Parathyroid adenoma (tissue), 2 donors: ENCODE data around the gene RBPJ.
A peak's percentile ranks its signal among the peaks of the same experiment; 100 is the strongest.

ENCODE experiments used
- H2AFZ ChIP-seq: fragments of 300-600 bp; sonication (generic); one replicate; pipeline ENCODE4 v1.7.0; 2017; ENCODE audit warnings: antibody characterized with exemption, mild to moderate bottlenecking
- H3K27ac ChIP-seq: fragments of 300-600 bp; sonication (generic); one replicate; pipeline ENCODE4 v1.7.0; 2017
- H3K27me3 ChIP-seq: fragments of 300-600 bp; sonication (generic); one replicate; pipeline ENCODE4 v1.7.0; 2017; ENCODE audit warnings: low read length; ENCODE audit not compliant: control insufficient read depth, insufficient read depth
- H3K36me3 ChIP-seq: fragments of 300-600 bp; sonication (generic); one replicate; pipeline ENCODE4 v1.7.0; 2017; ENCODE audit warnings: low read length; ENCODE audit not compliant: control insufficient read depth, insufficient read depth
- H3K4me1 ChIP-seq: fragments of 300-600 bp; sonication (generic); one replicate; pipeline ENCODE4 v1.7.0; 2017; ENCODE audit warnings: control low read depth
- H3K4me2 ChIP-seq: fragments of 300-600 bp; sonication (generic); one replicate; pipeline ENCODE4 v1.7.0; 2017; ENCODE audit warnings: low read length
- H3K4me3 ChIP-seq: fragments of 300-600 bp; sonication (generic); one replicate; pipeline ENCODE4 v1.7.0; 2017; ENCODE audit warnings: low read depth, low read length
- H3K79me2 ChIP-seq: fragments of 300-600 bp; sonication (generic); one replicate; pipeline ENCODE4 v1.7.0; 2017; ENCODE audit warnings: control low read depth
- H3K9ac ChIP-seq: fragments of 300-600 bp; sonication (generic); one replicate; pipeline ENCODE4 v1.7.0; 2017; ENCODE audit warnings: mild to moderate bottlenecking
- H3K9me3 ChIP-seq: fragments of 300-600 bp; sonication (generic); one replicate; pipeline ENCODE4 v1.7.0; 2017; ENCODE audit warnings: low read length; ENCODE audit not compliant: control insufficient read depth
- TF ChIP-seq, protein P1 (sequence below): fragments of 300-600 bp; sonication (generic); IDR thresholded peaks from one replicate; pipeline ENCODE4 v1.7.0; 2017; ENCODE audit warnings: antibody characterized with exemption, mild to moderate bottlenecking
- donor health status: primary hyperparathyroidism.

Gene RBPJ

GRCh38 chr4:26287756-26288155, 33.1 kb upstream of the RBPJ start:
- no peak overlapping the region for H3K4me2 ChIP-seq
- H3K27ac ChIP-seq, result peak overlapping the region; percentile 15
- no peaks in the 10 kb centered on the region for H3K9me3 ChIP-seq
- TF ChIP-seq, protein P1, sequence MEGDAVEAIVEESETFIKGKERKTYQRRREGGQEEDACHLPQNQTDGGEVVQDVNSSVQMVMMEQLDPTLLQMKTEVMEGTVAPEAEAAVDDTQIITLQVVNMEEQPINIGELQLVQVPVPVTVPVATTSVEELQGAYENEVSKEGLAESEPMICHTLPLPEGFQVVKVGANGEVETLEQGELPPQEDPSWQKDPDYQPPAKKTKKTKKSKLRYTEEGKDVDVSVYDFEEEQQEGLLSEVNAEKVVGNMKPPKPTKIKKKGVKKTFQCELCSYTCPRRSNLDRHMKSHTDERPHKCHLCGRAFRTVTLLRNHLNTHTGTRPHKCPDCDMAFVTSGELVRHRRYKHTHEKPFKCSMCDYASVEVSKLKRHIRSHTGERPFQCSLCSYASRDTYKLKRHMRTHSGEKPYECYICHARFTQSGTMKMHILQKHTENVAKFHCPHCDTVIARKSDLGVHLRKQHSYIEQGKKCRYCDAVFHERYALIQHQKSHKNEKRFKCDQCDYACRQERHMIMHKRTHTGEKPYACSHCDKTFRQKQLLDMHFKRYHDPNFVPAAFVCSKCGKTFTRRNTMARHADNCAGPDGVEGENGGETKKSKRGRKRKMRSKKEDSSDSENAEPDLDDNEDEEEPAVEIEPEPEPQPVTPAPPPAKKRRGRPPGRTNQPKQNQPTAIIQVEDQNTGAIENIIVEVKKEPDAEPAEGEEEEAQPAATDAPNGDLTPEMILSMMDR, result no peak
- no peak overlapping the region for H3K4me3 ChIP-seq
- no peak overlapping the region for H2AFZ ChIP-seq
- H3K27me3 ChIP-seq, result no peaks in the 10 kb centered on the region
- no peak overlapping the region for H3K9ac ChIP-seq
- no peaks in the 10 kb centered on the region for H3K4me1 ChIP-seq
- H3K36me3 ChIP-seq, result no peaks in the 10 kb centered on the region
- H3K79me2 ChIP-seq, result no peaks in the 10 kb centered on the region

DNA sequence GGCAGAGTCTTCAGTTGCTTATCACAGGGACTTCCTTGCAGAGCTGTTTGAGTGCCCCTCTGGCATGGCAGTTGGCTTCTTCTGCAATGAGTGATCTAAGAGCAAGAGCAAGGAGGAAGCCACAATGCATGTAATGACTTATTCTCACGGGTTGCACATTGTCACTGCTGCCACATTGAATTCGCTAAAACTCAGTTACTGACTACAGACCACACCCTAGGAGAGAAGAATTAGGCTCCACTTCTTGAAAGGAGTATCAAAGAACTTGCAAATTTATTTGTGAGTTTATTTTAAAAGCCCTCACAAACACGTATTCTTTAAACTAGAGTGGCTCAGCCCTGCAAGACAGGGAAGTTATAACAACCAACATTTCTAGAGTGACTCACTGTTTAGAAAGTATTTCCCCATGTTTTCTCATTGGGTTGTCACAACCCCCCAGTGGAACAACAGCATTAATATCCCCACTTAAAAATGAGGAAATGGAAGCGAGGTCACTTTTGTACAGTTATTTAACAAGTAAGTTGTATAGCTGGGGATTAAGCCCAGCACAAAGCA, 32.4 kb upstream of the RBPJ start:
- Histone ChIP-seq H3K4me1 (no peaks in the 10 kb centered on the region), H3K4me3 (no peak overlapping the region), H2AFZ (no peak overlapping the region), H3K9me3 (no peaks in the 10 kb centered on the region), H3K27me3 (no peaks in the 10 kb centered on the region), H3K9ac (no peak overlapping the region), H3K79me2 (no peaks in the 10 kb centered on the region), H3K27ac (no peak overlapping the region), H3K36me3 (no peaks in the 10 kb centered on the region), H3K4me2 (no peak overlapping the region)
- TF ChIP-seq, protein P1, result no peak

GRCh38 chr4:26289401-26289800, 31.4 kb upstream of the RBPJ start:
- Histone ChIP-seq H3K79me2 (no peaks in the 10 kb centered on the region), H3K4me3 (no peak overlapping the region), H2AFZ (no peak overlapping the region), H3K27me3 (no peaks in the 10 kb centered on the region), H3K27ac (no peak overlapping the region), H3K9ac (no peak overlapping the region), H3K4me2 (no peak overlapping the region), H3K36me3 (no peaks in the 10 kb centered on the region), H3K9me3 (no peaks in the 10 kb centered on the region), H3K4me1 (no peaks in the 10 kb centered on the region)
- TF ChIP-seq, protein P1, result no peak

GRCh38 chr4:26290321-26290720, 30.5 kb upstream of the RBPJ start:
- H3K27ac ChIP-seq, result no peak overlapping the region
- H3K27me3 ChIP-seq, result no peaks in the 10 kb centered on the region
- TF ChIP-seq, protein P1, result no peak
- H2AFZ ChIP-seq, result no peak overlapping the region
- H3K4me3 ChIP-seq, result no peak overlapping the region
- no peaks in the 10 kb centered on the region for H3K9me3 ChIP-seq
- H3K79me2 ChIP-seq, result no peaks in the 10 kb centered on the region
- H3K36me3 ChIP-seq, result no peaks in the 10 kb centered on the region
- no peak overlapping the region for H3K4me2 ChIP-seq
- H3K4me1 ChIP-seq, result no peaks in the 10 kb centered on the region
- no peak overlapping the region for H3K9ac ChIP-seq

DNA sequence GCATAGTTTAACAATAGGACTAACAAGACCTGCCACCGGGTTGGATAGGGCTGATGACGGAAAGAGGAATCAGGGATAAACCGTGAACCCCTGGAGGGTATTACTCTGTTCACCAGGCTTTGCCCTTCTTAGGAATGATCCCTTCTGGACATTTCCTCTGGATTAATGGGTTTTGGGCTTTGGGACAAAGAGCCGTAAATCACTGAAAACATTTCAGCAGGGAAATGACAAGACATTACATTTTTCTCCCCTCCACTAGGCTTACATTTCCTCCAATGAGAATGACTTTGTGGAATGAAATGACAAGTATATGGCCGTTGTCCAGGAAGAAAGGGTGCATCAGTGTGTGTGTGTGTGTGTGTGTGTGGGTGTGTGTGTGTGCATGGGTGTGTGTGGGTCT, 25.9 kb upstream of the RBPJ start:
- no peaks in the 10 kb centered on the region for H3K9me3 ChIP-seq
- no peak overlapping the region for H2AFZ ChIP-seq
- H3K4me3 ChIP-seq, result no peak overlapping the region
- H3K36me3 ChIP-seq, result no peaks in the 10 kb centered on the region
- no peak overlapping the region for H3K4me2 ChIP-seq
- no peak overlapping the region for H3K9ac ChIP-seq
- no peaks in the 10 kb centered on the region for H3K79me2 ChIP-seq
- TF ChIP-seq, protein P1, result no peak
- no peaks in the 10 kb centered on the region for H3K27me3 ChIP-seq
- H3K4me1 ChIP-seq, result no peaks in the 10 kb centered on the region
- H3K27ac ChIP-seq, result no peak overlapping the region
